ENCODE results near the gene KCNMB2.

Gene KCNMB2

DNA sequence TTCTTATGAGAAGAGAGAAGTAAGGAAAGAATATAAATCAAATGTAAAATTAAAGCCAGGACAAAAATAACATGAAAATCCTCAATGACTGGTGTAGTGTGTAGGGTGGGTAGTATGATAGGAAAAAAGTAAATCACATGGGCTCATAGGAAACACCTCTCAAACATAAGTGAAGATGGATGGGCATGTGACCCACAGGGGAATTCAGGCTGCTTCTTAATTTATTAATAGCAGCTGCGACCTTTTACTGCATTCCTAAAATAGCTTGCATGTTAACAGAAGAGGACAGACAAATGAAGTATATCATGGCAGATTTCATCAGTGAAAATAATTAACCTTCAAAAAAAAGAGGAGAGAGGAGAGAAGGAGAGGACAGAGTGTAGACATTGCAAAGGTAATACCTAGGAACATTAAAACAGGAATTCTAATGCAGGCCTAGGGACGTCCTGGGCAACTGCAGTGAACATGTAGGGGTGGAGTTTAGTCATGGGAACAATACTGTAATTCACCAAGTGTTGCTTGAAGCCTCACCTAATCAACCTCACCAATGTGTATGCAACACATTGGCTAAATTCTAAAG is 132.9 kb downstream of the KCNMB2 start:
- Histone ChIP-seq H3K27me3 (ENCODE audit: low read depth, low read length) (no peaks in the 10 kb centered on the region), H3K9ac (ENCODE audit: low read length) (no peak overlapping the region), H2AFZ (ENCODE audit: low read depth, low read length) (no peak overlapping the region), H3K9me3 (ENCODE audit: insufficient read depth, low read length) (no peaks in the 10 kb centered on the region), H4K20me1 (ENCODE audit: insufficient read depth, low read length) (no peaks in the 10 kb centered on the region), H3K4me1 (ENCODE audit: low read length) (peaks cover 25% of the 10 kb centered on the region), H3K4me3 (ENCODE audit: low read length) (no peak overlapping the region), H3K36me3 (replicated peaks; ENCODE audit: low read depth, low read length) (no peaks in the 10 kb centered on the region), H3K27ac (ENCODE audit: low read length) (no peak overlapping the region), H3K79me2 (ENCODE audit: low read length) (no peaks in the 10 kb centered on the region), H3K4me2 (ENCODE audit: low read length) (peak overlapping the region; percentile 21)
- TF ChIP-seq, protein P1, sequence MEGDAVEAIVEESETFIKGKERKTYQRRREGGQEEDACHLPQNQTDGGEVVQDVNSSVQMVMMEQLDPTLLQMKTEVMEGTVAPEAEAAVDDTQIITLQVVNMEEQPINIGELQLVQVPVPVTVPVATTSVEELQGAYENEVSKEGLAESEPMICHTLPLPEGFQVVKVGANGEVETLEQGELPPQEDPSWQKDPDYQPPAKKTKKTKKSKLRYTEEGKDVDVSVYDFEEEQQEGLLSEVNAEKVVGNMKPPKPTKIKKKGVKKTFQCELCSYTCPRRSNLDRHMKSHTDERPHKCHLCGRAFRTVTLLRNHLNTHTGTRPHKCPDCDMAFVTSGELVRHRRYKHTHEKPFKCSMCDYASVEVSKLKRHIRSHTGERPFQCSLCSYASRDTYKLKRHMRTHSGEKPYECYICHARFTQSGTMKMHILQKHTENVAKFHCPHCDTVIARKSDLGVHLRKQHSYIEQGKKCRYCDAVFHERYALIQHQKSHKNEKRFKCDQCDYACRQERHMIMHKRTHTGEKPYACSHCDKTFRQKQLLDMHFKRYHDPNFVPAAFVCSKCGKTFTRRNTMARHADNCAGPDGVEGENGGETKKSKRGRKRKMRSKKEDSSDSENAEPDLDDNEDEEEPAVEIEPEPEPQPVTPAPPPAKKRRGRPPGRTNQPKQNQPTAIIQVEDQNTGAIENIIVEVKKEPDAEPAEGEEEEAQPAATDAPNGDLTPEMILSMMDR (IDR thresholded peaks at IDR 0.05; ENCODE audit: low read depth, low read length) = no peak
- TF ChIP-seq EZH2phosphoT487 (IDR thresholded peaks at IDR 0.05; ENCODE audit: low read depth) = no peak

DNA sequence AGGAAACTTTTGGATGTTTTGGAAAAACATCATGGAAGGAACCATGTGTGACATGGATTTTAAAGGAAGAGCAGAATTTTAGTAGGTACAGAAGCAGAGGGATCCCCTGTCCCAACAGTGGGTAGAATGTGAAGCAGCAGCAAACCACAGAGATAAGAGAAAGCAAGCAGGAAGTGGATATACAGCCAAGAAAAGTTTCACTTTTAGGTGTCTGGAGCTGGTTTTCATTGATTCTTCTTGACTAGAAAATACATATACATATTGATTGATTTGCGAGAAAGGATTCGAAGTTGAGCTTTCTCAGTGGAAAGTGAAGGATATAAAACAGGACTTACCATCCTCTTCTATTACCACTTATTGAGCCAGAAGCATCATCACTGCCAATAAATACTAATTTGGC is 133.5 kb downstream of the KCNMB2 start:
- H3K4me3 ChIP-seq (ENCODE audit: low read length) = no peak overlapping the region
- H2AFZ ChIP-seq (ENCODE audit: low read depth, low read length) = no peak overlapping the region
- H4K20me1 ChIP-seq (ENCODE audit: insufficient read depth, low read length) = no peaks in the 10 kb centered on the region
- no peak overlapping the region for H3K27ac ChIP-seq (ENCODE audit: low read length)
- H3K27me3 ChIP-seq (ENCODE audit: low read depth, low read length) = no peaks in the 10 kb centered on the region
- no peaks in the 10 kb centered on the region for H3K36me3 ChIP-seq (replicated peaks; ENCODE audit: low read depth, low read length)
- H3K9me3 ChIP-seq (ENCODE audit: insufficient read depth, low read length) = no peaks in the 10 kb centered on the region
- no peaks in the 10 kb centered on the region for H3K79me2 ChIP-seq (ENCODE audit: low read length)
- peaks cover 22% of the 10 kb centered on the region for H3K4me1 ChIP-seq (ENCODE audit: low read length)
- TF ChIP-seq, protein P1 (IDR thresholded peaks at IDR 0.05; ENCODE audit: low read depth, low read length) = no peak
- no peak for TF ChIP-seq EZH2phosphoT487 (IDR thresholded peaks at IDR 0.05; ENCODE audit: low read depth)
- H3K4me2 ChIP-seq (ENCODE audit: low read length) = peak overlapping the region; percentile 21
- H3K9ac ChIP-seq (ENCODE audit: low read length) = no peak overlapping the region

DNA sequence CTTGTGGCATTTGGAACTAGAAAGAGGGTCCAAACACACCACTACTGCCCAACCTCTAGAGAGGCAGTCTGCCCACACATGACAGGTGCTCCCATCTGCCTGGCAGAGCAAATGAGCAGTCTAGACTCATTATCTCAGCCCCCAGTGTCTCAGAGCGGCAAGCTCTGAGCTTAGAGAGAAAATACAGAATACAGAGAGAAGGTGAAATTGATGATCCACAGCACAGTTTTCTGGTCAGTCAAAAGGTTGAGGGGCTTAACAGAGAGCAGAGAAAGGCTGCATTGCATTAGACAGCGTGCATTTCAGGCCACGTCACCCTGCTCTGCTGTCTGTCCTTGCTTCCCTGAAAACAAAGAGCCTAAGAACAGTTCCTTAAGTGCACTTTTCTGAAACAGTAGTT is 135.1 kb downstream of the KCNMB2 start:
- no peak overlapping the region for H3K4me2 ChIP-seq (ENCODE audit: low read length)
- no peaks in the 10 kb centered on the region for H3K36me3 ChIP-seq (replicated peaks; ENCODE audit: low read depth, low read length)
- H3K9ac ChIP-seq (ENCODE audit: low read length) = no peak overlapping the region
- no peak overlapping the region for H3K4me3 ChIP-seq (ENCODE audit: low read length)
- no peaks in the 10 kb centered on the region for H3K79me2 ChIP-seq (ENCODE audit: low read length)
- no peak overlapping the region for H3K27ac ChIP-seq (ENCODE audit: low read length)
- TF ChIP-seq EZH2phosphoT487 (IDR thresholded peaks at IDR 0.05; ENCODE audit: low read depth) = no peak
- TF ChIP-seq, protein P1 (IDR thresholded peaks at IDR 0.05; ENCODE audit: low read depth, low read length) = no peak
- peaks cover 22% of the 10 kb centered on the region for H3K4me1 ChIP-seq (ENCODE audit: low read length)
- no peaks in the 10 kb centered on the region for H3K9me3 ChIP-seq (ENCODE audit: insufficient read depth, low read length)
- H4K20me1 ChIP-seq (ENCODE audit: insufficient read depth, low read length) = no peaks in the 10 kb centered on the region
- H2AFZ ChIP-seq (ENCODE audit: low read depth, low read length) = no peak overlapping the region
- H3K27me3 ChIP-seq (ENCODE audit: low read depth, low read length) = no peaks in the 10 kb centered on the region

DNA sequence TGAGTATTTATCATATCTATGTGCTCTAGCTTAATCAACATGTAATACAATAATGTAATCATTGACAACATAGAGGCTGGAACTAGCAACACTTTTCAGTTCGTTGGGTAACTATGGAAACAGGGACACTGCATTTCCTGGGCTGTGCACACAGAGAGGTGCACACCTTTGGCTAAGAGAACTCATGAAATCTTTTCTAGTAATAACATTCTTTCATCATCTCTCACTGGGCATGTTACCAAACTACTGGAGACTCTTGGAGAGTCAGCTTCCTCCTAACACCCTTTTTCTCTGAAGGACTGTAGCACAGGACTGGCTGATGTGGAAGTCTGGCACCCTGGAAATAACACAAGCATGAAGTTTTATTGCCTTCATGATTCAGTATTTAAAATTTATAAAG is 135.6 kb downstream of the KCNMB2 start:
- H3K4me1 ChIP-seq (ENCODE audit: low read length) = peaks cover 26% of the 10 kb centered on the region
- no peak overlapping the region for H3K4me3 ChIP-seq (ENCODE audit: low read length)
- H2AFZ ChIP-seq (ENCODE audit: low read depth, low read length) = no peak overlapping the region
- no peak overlapping the region for H3K27ac ChIP-seq (ENCODE audit: low read length)
- H3K27me3 ChIP-seq (ENCODE audit: low read depth, low read length) = no peaks in the 10 kb centered on the region
- H3K9ac ChIP-seq (ENCODE audit: low read length) = no peak overlapping the region
- H4K20me1 ChIP-seq (ENCODE audit: insufficient read depth, low read length) = no peaks in the 10 kb centered on the region
- TF ChIP-seq, protein P1 (IDR thresholded peaks at IDR 0.05; ENCODE audit: low read depth, low read length) = no peak
- TF ChIP-seq EZH2phosphoT487 (IDR thresholded peaks at IDR 0.05; ENCODE audit: low read depth) = no peak
- H3K36me3 ChIP-seq (replicated peaks; ENCODE audit: low read depth, low read length) = no peaks in the 10 kb centered on the region
- no peak overlapping the region for H3K4me2 ChIP-seq (ENCODE audit: low read length)
- no peaks in the 10 kb centered on the region for H3K9me3 ChIP-seq (ENCODE audit: insufficient read depth, low read length)
- no peaks in the 10 kb centered on the region for H3K79me2 ChIP-seq (ENCODE audit: low read length)

Measured in OCI-LY3 (cell line).